Uterus (tissue), 2 donors: ENCODE results near the gene KCND2.

Experiments
- POLR2A ChIP-seq, 2 donors: fragments of 450-650 bp; IDR thresholded peaks; one replicate each; pipeline ENCODE4 v1.6.1; 2016; ENCODE audit warnings: antibody characterized with exemption in 2 of 2, mild to moderate bottlenecking in 1 of 2, moderate library complexity in 1 of 2
- TF ChIP-seq, protein P1 (sequence below), 4 experiments: fragments of 200-600 bp in 2 of 4; fragments of 450-650 bp in 2 of 4; sonication (generic) in 2 of 4; IDR thresholded peaks; one replicate each; pipeline ENCODE4 v1.5.1; 2016 to 2019; ENCODE audit warnings: antibody characterized with exemption in 4 of 4, mild to moderate bottlenecking in 2 of 4, moderate library complexity in 1 of 4

DNA sequence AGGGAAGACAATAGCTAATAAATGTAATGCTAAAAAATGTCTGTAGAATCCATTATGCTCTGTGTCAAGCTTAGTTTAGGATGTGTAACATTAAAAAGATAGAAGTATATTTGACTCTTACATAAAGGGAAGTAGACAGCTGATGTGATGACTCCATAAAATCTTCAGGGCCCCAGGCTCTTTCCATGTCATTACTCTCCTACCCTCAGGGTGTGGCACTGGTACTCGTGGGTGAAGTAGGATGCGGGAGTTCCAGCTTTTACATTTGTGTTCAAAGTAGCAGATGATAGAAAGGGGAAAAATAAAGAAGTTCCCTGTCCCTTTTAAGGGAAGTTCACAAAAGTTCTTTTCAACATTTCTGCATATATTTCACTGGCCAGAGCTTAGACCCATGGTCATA lies 427.8 kb downstream of the KCND2 start:
- TF ChIP-seq, protein P1, sequence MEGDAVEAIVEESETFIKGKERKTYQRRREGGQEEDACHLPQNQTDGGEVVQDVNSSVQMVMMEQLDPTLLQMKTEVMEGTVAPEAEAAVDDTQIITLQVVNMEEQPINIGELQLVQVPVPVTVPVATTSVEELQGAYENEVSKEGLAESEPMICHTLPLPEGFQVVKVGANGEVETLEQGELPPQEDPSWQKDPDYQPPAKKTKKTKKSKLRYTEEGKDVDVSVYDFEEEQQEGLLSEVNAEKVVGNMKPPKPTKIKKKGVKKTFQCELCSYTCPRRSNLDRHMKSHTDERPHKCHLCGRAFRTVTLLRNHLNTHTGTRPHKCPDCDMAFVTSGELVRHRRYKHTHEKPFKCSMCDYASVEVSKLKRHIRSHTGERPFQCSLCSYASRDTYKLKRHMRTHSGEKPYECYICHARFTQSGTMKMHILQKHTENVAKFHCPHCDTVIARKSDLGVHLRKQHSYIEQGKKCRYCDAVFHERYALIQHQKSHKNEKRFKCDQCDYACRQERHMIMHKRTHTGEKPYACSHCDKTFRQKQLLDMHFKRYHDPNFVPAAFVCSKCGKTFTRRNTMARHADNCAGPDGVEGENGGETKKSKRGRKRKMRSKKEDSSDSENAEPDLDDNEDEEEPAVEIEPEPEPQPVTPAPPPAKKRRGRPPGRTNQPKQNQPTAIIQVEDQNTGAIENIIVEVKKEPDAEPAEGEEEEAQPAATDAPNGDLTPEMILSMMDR (IDR thresholded peaks at IDR 0.05): no peak
- no peak for TF ChIP-seq POLR2A (IDR thresholded peaks at IDR 0.05)
